GDM1 (cell line): ENCODE data around the gene PRR5L.

Experiments
- DNase-seq: peaks from one replicate; lab custom pipeline; 2025; lab: John Stamatoyannopoulos, UW

Gene PRR5L, protein sequence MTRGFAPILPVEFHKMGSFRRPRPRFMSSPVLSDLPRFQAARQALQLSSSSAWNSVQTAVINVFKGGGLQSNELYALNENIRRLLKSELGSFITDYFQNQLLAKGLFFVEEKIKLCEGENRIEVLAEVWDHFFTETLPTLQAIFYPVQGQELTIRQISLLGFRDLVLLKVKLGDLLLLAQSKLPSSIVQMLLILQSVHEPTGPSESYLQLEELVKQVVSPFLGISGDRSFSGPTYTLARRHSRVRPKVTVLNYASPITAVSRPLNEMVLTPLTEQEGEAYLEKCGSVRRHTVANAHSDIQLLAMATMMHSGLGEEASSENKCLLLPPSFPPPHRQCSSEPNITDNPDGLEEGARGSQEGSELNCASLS

GRCh38 chr11:36295926-36296325 is at the start of gene PRR5L:
Gene PRR5L (plus strand): TSS chr11:36296288. CDS start chr11:36401122, 104,834 bp downstream.
- DNase-seq: no peak

- DNase-seq: no peak
These were observed 48.6 kb upstream of the PRR5L start for GRCh38 chr11:36247493-36247892.

DNA sequence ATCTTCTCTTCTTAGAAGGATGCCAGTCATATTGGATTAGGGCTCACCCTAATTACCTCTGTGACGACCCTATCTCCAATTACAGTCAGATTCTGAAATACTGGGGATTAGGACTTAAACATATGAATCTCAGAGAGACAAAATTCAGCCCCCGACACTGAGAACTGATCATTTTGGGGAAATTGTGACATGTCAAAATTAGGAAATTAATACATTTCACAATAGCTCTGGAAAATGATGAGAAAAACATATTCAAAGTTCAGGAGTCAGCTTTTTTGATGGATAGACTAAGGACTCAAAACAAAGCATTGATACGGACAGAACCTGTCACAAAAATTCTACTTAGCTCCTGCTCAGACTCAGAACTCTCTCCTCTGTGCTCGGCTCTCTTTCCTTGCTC is 47.7 kb upstream of the PRR5L start:
- DNase-seq: no peak

DNA sequence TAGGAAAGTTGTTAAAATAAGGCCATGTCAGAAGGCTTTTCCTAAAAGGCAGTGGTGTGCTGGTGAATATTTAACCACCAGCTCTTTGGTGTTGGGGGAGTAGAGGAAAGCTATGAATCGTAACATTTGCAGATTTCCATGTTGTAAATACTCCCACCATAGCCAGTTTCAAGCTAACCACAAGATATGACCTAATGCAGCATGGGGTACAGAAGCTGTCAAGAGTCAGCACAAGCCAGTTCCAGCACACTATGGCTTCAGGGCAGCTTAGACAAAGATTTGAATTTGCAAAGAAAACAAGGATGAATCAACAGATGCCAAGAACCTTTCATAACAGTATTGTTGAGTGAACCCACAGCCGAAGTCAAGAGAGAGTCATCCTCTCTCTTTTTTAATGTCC is 46.8 kb upstream of the PRR5L start:
- no peak for DNase-seq

DNA sequence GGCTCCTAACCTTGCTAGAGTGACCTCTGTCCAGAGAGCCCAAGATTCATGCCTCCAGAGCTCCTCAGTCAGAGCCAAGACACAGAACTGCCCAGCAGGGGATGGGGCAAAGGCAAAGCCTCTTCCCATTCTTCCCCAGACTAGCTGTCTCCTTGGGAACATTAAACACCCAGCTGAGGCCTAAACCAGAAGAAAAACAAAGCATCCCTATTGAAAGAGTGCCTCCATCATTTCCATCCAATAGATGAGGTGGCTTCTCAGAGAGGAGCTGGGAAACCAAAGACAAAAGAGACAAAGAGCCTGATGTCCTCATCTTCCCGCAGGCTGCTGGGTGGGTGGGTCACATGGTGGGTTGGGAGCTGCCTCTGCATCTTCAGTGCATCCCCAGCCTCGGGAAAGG is 44.3 kb upstream of the PRR5L start:
- no peak for DNase-seq

DNA sequence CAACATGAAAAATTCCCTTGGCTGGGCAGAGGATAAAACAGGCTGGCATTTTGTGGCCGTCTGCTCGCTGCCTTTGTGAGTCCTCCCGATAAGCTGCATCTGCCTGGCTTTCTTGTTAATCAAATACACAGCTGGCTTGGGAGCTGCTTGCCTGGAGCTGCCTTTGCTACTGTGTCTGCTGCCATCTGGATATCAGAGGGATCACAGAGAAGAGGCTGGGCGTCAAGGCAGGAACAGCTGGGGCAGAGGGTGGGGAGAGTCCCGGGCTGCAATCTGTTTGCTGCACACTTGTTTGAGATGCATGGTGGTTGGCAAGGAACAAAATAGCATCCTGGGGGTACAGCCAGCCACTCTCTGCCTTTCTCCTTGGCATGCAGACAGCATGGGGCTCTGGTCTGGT is 42.9 kb upstream of the PRR5L start:
- DNase-seq: no peak

GRCh38 chr11:36254713-36255112 is 41.4 kb upstream of the PRR5L start:
- DNase-seq: no peak

DNA sequence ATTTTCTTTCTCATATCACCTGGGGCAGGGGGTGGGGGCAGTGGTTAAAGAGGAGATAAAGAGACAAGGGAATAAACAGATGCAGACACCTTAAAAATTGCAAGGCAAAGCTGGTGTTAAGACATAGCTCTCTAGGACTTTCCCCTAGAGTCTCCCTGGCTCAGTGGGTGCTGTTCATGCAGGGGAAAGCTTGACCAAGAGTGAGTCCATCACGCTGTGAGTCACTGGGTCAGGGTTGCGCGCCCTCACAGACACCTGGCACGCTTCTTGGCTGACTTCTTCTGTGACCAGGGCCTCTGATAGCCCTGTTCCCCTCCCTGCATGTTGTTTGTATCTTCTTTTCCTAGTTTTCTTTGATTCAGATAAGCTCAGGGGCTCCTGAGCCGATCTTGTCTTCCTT is 38.7 kb upstream of the PRR5L start:
- DNase-seq: no peak

DNA sequence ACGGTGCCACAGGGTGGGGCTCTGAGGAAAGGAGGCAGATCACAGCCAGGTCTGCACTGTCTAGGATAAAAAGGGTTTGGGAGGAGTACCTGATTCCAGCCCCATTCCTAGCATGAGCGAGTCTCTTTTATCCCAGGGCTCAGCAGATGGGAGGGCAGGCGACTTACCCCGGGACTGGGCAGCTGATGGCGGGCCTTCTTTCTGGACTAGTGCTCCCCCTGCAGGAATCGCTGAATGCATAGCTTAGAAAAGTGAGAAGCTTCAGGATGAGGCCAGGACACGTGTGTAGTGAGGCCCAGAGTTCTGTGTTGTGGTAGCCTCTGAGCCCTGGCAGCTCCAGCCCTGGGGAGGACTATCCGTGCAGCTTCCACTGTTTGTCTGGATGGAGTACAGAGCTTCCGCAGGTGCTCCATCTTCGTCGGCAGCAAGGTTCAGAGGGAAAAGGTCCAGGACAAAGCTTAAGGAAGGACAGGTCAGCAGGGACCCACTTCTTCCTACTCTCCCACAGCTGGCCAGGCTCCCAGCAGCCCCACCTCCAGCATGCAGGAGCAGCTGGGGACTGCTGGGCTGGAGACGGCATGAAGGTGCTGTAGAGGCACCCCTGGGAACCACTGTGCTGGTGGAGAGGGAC is 37.2 kb upstream of the PRR5L start:
- peak; percentile 28 for DNase-seq

DNA sequence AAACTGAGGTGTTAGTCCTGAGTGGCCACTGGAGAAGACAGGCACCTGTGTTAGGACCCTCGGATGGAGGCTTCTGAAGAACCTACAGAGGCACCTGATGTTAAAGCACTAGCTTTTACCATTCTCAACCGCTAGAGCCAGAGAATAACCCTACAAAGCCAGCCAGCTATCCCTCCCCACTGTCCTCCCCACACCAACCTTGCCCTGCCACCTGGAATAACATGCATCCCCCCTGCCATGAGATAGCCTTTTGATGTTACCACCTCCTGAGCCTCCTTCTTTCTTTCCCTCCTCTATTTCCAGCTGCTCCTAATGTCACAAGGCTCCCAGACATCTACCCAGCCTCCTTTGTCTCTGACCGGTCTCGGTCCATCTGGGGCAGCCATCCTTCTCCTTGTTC is 35.0 kb upstream of the PRR5L start:
- DNase-seq: no peak

DNA sequence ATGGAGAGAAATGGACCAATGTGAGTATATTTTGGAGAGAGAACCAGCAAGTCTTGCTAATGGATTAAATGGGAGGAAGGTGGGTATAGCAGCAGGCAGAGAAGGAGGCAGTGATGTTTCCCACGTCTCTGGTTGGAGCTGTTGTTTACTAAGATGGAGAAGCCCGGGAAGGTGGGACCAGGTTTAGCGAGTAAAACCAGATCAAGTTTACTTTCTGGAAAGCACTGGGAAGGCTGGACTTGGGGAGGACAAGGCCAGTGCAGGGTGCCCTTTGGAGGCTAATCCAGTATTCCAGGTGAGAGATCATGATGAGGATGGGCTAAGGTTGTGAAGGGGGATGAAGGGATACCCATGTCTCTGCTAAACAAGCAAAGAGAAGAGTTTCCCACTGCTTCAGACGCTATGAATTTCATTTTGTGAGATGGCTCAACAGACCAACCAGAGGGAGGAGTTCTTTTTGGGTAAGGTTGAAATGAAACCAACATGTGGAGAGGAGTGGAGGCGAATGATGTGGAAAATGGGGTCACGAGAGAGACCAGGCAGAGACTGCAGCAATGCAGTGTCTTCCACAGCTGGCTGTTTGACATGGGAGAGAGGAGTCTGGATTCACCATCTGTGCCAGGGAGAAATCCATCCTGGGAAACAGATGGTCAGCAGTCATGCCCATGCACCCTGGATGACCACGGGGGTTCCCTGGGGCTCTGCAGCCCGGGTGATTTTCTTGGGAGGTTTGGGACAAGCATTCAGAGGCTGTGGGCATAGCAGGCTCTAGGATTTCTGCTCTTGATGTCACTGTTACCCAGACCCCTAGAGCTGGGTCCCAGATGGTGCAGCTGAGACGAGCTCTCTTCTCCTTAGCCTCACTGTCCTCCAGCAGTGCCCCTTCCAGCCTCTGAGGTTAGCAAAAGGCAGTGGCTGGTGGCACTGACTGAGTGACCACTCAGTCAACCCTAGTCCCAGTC is 31.8 kb upstream of the PRR5L start:
- no peak for DNase-seq

GRCh38 chr11:36264973-36265344 is 31.1 kb upstream of the PRR5L start:
- no peak for DNase-seq

- DNase-seq: no peak
These were observed 30.1 kb upstream of the PRR5L start for GRCh38 chr11:36265793-36266628.

- DNase-seq: no peak
These were observed 29.3 kb upstream of the PRR5L start for GRCh38 chr11:36266767-36267166.

- no peak for DNase-seq
These were observed 27.6 kb upstream of the PRR5L start for GRCh38 chr11:36268337-36268985.

DNA sequence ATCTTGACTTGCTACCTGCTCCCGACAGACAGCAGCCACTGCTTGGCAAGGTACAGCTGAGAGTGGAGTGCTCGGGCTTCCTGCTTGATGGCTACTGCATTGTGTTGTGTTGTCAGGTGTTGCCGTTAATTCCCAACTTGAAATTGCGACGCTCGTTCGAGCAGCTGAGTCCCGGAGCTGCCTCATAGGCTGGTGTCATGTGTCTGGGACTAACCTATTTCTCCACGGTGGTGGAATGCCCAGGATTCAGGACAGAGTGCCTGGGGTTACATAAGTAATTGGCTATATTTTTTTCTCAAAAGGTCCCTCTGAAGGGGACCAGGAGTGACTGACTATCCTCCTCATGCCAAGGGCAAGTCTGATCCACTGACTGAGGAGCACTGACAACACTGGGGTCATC is 25.4 kb upstream of the PRR5L start:
- no peak for DNase-seq

DNA sequence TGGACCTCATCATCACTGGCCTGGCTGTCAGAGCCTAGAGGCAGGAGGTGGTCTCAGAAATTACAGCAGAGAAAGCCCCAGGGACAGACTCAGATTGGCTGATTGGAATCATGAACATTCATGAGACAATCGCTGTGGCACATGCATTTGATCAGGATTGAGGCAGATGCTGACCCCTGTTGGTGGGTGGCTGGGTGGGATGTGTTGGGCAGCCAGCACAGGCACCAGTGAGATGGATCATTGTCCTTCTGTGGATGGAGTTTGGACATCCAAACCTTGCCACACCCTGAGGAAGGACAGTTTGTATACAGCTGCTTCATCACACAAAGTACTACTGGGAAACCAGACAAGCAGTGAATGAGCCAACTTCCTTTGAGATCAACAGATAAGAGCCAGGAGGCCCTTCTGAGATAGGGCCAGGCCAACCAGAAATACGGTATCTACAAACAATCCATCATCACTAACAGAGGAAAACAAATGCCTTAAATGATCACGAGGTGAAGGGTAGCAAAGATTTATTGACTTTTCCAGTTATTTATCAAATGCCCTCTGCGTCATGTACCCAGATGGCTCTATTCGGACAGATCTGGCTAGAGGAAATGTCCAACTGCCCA is 24.2 kb upstream of the PRR5L start:
- DNase-seq: no peak

DNA sequence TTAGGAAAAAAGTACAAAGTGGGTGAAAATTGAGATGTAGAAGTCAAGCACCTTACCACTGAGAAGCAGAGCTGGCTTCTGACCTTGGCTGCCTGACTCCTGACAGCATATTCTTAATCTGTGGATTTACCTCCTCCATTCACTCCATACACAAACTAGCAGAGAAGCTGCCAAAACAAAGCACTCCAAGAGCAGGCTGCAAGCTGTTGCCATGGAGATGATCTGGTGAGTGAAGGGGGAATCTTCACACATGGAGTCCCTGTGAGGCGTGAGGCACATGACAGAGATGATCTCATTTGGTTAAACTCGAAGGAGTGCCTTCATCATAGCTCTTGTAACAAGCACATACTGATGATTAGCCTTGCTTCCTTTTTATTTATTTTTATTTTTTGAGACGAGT is 23.0 kb upstream of the PRR5L start:
- DNase-seq: no peak

DNA sequence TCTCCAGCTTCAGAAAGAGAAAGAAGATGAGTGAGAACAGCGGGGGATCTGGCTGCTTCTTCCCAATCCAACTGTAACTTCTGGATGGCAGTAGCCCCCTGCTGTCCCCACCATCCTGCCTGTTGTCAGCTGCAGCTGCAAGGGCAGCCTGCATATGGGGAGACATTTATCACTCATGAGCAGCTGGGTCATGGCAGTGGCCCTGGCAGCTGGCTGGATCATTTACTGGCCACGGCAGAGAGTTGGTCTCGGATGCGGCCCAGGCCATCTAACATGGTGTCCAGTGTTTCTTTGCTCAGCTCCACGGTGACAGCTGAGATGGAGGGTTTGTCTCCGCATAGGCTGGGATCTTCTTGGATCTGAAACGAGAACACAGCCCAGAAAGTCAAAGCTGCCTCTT is 21.7 kb upstream of the PRR5L start:
- no peak for DNase-seq

DNA sequence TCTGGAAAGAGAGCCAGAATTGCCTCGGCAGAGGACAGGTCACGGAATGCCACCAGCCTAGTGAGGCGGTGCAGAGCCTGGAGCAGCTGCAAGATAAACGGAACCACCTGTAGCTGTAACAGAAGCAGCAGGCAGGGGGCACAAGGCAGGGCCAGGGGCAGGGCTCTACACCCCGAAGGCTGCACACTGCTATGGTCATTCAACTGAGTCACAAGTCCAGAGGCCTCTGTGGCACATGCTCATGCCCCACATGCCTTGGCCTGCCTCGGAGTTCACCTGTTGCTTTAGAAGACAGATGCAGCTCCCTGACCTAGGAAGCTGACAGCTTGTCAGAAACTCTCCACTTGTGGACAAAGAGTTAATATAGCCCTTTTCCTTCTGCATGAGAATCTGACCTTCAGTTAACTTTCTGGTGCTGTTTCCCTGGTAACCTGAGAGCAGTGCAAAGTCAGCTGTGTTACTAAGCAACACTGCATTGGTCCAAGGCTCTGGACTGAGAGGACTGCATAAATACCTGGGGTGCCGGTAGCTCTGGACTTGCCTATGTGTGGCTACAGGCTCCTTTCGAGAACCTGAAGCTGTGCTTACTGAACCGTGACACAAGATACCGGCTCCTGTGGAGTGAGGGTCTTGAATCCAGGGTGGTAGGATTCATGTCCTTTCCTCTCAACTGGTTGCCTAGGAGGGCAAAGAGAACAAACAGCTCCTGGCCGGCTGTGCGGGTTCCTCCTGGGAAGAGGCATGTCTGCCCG is 17.4 kb upstream of the PRR5L start:
- no peak for DNase-seq
